ENCODE measurements around the gene FOXN1.
"Not testable (repeated sequence)": the region's sequence is repeated elsewhere in the genome, so short reads cannot be mapped to it uniquely, and the experiment has no call there.

FOXN1 gene, protein sequence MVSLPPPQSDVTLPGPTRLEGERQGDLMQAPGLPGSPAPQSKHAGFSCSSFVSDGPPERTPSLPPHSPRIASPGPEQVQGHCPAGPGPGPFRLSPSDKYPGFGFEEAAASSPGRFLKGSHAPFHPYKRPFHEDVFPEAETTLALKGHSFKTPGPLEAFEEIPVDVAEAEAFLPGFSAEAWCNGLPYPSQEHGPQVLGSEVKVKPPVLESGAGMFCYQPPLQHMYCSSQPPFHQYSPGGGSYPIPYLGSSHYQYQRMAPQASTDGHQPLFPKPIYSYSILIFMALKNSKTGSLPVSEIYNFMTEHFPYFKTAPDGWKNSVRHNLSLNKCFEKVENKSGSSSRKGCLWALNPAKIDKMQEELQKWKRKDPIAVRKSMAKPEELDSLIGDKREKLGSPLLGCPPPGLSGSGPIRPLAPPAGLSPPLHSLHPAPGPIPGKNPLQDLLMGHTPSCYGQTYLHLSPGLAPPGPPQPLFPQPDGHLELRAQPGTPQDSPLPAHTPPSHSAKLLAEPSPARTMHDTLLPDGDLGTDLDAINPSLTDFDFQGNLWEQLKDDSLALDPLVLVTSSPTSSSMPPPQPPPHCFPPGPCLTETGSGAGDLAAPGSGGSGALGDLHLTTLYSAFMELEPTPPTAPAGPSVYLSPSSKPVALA

GRCh38 chr17:28505986-28506665 is at the start of gene FOXN1:
Gene FOXN1 (plus strand): TSS chr17:28506348. CDS start chr17:28523970, 17,622 bp downstream.
- FAIRE-seq (no peak), DNase-seq (ENCODE audit: insufficient read length, low spot score) (no peak)

- FAIRE-seq (no peak), DNase-seq (ENCODE audit: insufficient read length, low spot score) (no peak)
Observed at GRCh38 chr17:28457890-28458289, 48.3 kb upstream of the FOXN1 start.

- not testable (repeated sequence) for FAIRE-seq; DNase-seq (ENCODE audit: insufficient read length, low spot score)
Observed at GRCh38 chr17:28458881-28459280, 47.3 kb upstream of the FOXN1 start.

DNA sequence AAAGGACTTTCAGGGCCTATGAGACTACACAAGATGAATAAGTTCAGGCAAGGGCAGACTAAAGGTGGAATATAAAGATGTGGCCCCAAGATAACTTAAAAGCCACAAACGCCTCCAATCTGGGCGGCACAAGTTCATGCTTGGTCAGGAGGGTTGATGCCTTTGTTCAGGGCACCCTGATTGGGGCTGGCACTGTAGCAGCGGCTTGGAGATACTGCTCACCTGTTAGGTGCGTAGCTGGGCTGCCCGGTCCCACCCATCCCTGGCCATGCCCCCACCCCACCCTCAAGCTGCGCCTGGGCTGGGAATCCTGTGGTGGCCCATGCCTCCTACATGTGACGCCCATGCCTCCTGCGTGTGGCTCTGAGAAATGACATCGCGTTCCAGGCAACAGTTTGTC is 45.2 kb upstream of the FOXN1 start:
- DNase-seq (ENCODE audit: insufficient read length, low spot score), result no peak
- FAIRE-seq, result no peak

GRCh38 chr17:28466001-28466400 is 40.1 kb upstream of the FOXN1 start:
- DNase-seq (ENCODE audit: insufficient read length, low spot score) (no peak), FAIRE-seq (no peak)

DNA sequence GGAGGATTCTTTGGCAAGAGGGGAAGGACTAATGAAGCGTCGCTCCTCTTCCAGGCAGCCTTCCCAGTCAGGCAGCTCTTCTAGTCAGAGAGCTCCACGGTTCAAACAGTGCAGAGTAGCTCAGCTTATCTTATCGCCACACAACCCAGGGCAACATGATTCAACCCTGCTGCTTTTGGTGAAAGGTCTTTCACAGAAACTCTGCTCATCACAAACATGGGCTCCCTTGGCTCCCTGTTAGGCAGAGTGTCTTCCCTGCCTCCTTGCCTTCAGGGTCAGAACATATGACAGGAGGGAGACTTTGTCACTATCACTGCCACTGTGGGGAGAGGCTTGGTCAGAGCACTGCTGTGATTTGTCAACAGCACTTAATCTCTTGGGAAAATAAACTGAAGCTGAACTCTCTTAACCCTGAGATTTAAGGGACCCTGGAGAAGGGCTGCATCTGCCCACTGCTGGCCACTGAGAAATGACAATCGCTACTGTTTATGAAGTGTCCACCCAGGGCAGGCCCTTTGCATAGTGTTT is 39.6 kb upstream of the FOXN1 start:
- no peak for FAIRE-seq
- no peak for DNase-seq (ENCODE audit: insufficient read length, low spot score)

DNA sequence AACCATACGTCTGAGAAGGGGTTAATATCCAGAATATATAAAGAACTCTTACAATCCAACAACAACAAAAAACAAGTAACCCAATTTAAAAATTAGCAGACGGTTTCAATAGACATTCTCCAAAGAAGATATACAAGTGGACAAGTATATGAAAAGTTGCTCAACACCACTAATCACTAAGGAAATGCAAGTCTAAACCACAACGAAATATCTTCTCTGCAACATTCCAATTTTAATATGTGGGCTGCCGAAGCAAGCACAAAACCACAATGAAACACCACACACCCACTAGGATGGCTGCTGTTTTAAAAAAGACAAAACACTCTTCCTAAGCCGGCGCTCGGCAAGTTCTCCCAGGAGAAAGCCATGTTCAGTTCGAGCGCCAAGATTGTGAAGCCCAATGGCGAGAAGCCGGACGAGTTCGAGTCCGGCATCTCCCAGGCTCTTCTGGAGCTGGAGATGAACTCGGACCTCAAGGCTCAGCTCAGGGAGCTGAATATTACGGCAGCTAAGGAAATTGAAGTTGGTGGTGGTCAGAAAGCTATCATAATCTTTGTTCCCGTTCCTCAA is 38.6 kb upstream of the FOXN1 start:
- no peak for FAIRE-seq
- no peak for DNase-seq (ENCODE audit: insufficient read length, low spot score)

DNA sequence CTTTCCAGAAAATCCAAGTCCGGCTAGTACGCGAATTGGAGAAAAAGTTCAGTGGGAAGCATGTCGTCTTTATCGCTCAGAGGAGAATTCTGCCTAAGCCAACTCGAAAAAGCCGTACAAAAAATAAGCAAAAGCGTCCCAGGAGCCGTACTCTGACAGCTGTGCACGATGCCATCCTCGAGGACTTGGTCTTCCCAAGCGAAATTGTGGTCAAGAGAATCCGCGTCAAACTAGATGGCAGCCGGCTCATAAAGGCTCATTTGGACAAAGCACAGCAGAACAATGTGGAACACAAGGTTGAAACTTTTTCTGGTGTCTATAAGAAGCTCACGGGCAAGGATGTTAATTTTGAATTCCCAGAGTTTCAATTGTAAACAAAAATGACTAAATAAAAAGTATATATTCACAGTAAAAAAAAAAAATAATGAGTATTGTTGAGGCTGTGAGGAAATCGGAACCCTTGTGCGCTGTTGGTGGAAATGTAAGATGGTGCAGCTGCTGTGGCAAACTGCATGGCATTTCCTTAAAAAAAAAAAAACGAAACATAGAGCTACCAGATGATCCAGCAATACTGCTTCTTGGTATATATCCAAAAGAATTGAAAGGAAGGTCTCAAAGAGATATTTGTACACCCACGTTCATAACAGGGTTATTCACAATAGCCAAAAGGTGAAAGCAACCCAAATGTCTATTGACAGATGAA is 38.0 kb upstream of the FOXN1 start:
- not testable (repeated sequence) for DNase-seq (ENCODE audit: insufficient read length, low spot score); FAIRE-seq

DNA sequence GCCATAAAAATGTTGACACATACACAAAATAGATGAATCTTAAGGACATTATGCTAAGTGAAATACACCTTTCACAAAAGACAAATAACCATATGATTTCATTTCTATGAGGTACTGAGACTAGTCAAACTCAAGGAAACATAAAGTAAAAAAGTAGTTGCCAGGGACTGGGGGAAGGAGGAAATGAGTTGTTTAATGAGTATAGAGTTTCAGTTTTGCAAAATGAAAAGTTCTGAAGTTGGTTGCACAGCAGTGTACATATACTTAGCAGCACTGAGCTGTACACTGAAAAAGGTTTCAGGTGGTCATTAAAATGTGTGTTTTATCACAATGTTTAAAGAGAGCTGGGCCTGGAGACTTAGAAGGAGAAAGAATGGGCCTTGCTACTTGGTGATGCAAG is 37.4 kb upstream of the FOXN1 start:
- FAIRE-seq, result no peak

GRCh38 chr17:28469376-28469775 is 36.8 kb upstream of the FOXN1 start:
- FAIRE-seq, result no peak
- DNase-seq (ENCODE audit: insufficient read length, low spot score), result no peak

More for the DNA sequence above, 37.4 kb upstream of the FOXN1 start:
- DNase-seq (ENCODE audit: insufficient read length, low spot score), result no peak

DNA sequence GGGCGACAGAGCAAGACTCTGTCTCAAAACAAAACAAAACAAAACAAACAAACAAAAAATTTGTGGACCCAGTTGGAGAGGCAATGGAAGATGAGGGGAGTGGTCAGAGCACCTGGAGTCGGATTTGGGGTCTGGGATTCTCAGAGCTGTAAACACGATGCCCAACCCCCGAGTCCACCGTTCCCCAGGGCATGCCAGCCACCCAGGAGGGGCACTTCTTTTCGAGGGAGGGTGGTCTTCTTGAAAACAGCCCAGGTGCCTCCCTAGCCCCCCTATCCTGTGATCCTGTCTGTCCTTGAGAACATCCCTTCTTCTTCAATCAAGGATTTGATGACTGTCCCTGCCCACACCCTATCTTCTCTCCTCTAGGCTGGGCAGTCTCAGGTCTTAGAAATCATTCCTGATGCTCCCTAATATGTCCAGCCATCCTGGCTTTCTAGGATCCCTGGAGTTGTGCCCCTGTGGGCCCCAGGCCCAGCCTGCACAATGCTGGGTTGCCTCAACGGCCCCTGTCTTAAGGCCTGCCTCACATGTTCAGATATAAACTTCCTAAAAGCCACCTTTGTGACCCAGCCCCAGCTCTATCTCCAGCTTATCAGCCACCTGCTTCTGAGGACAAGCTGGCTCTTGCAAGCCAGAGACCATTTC is 35.8 kb upstream of the FOXN1 start:
- FAIRE-seq, result no peak
- no peak for DNase-seq (ENCODE audit: insufficient read length, low spot score)

DNA sequence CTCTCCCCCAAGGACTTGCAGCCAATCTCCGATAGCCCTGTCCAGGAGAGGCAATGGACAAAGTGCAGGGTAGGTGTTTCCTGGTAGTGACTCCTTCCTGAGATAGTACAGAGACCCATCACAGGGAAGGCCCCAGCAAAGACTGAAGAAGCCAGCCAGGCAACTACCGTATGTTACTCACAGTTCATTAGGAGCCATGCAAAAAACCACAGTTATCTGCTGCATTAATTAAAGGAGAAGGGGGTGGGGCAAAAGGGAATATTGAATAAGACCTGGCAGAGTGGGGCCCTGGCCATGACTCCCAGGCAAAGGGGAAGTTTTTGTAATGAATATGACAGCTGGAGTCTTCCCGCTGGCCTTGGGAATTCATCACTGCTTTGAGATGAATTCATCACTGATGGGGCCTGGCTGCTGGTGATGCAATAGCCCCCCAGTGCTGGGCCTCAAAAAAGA is 35.2 kb upstream of the FOXN1 start:
- FAIRE-seq (no peak), DNase-seq (ENCODE audit: insufficient read length, low spot score) (no peak)

DNA sequence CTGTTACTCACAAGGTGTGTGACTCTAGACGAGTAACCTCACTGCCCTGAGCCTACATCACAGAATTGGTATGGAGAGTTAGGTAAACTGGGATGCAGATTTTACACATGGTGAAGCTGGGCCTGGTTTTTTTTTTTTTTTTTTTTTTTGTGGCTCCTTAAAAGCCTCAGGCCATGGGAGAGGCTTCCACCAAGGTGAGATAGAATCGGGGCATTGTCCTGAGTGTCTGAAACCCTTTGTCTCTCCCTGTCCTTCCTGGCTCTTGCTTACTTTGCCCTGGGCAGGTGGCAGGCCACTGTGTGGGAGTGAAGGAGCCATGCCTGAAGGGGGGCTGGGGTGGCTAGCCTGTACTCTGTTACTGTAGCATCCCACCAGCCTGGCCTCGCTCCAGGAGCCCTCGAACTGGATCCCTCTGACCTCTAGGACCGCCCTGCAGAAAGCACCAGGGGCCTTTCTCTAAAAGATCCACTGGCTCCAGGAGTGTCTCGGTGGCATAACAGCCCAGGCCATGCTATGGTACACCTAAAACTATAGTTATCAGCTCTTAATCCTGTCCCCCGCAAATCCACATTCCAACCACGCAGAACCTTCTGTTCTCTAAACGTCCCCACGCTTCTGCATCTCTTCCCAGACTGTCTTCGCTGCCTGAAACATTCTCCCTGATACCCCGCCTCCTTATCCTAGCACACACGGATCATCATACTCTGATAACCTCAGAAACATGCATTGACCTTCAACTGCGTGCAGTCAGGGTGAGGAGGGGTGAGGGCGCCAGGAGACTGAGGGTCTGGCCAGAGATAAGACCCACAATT is 34.4 kb upstream of the FOXN1 start:
- FAIRE-seq (no peak), DNase-seq (ENCODE audit: insufficient read length, low spot score) (no peak)

GRCh38 chr17:28472871-28473497 is 33.2 kb upstream of the FOXN1 start:
- DNase-seq (ENCODE audit: insufficient read length, low spot score), result no peak
- FAIRE-seq, result no peak

GRCh38 chr17:28473542-28473941 is 32.6 kb upstream of the FOXN1 start, which contains the start of gene SLC13A2:
Gene SLC13A2 (plus strand): TSS chr17:28473644. CDS start chr17:28473713, 69 bp downstream.
- FAIRE-seq (no peak), DNase-seq (ENCODE audit: insufficient read length, low spot score) (no peak)

GRCh38 chr17:28474111-28474531 is 32.0 kb upstream of the FOXN1 start:
- FAIRE-seq, result no peak

GRCh38 chr17:28475151-28475900 is 30.8 kb upstream of the FOXN1 start:
- DNase-seq (ENCODE audit: insufficient read length, low spot score), result no peak
- no peak for FAIRE-seq

More at GRCh38 chr17:28474111-28474531, 32.0 kb upstream of the FOXN1 start:
- DNase-seq (ENCODE audit: insufficient read length, low spot score), result no peak
